Neural progenitor cell (in vitro differentiated cells): Measurements from ENCODE around the gene FLT4.

Experiments
- CTCF ChIP-seq: fragments of 200-600 bp; sonication (generic); IDR thresholded peaks from 2 replicates; pipeline ENCODE4 v1.5.1; 2017; ENCODE audit warnings: antibody characterized with exemption, mild to moderate bottlenecking
- EZH2 ChIP-seq: fragments of 200-600 bp; sonication (generic); IDR thresholded peaks from 2 replicates; pipeline ENCODE4 v1.6.1; 2017; ENCODE audit warnings: antibody characterized with exemption, mild to moderate bottlenecking, moderate library complexity
- EZH2phosphoT487 ChIP-seq: fragments of 200-600 bp; sonication (generic); IDR thresholded peaks from 2 replicates; pipeline ENCODE4 v1.6.1; 2017; ENCODE audit warnings: antibody characterized with exemption

DNA sequence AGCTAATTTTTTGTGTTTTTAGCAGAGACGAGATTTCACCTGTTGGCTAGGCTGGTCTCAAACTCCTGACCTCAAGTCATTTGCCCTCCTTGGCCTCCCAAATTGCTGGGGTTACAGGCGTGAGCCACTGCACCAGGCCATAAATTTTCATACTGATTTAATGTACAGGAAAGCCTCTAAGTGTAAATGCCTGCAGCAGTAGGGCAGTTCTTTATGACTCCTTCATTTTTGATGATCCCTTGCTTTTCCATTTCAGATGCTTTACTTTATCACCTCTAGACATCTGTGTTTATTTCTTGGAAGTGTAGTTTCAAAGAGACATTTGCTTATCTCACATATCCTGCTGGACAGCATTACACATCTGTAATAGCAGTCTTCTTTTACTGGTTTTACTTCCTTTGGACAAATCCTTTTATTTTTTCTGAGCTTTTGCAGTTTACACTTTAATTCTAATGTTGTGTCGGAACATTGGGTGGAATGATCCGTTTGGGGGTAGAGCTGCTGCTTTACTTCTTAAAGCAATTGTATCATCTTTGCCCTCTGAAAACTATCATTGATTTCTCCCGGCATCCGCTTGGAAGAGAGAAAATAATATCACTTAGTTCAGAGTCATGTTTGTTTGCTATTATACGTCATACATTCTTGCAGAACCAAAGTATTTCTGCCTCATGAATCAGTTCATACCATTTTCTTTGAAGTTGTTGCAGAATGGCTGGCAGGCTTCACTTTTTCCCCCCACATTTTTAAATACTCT is 94.1 kb downstream of the FLT4 start:
- TF ChIP-seq EZH2 (no peak), CTCF (no peak), EZH2phosphoT487 (no peak)
